ENCODE results near the gene AGAP4. TPM values are rescaled to one million over a fixed set of nuclear protein-coding genes. Genes with fewer than 3 reads are reported as not detected.
A peak's percentile ranks its signal among the peaks of the same experiment; 100 is the strongest.
"Not testable (repeated sequence)": the region's sequence is repeated elsewhere in the genome, so short reads cannot be mapped to it uniquely, and the experiment has no call there.

The AGAP4 gene
- total RNA-seq, 2 experiments from 2014 or later = 15.7 to 29.3 TPM

GRCh38 chr10:45794761-45795160, 52.5 kb downstream of the AGAP4 start:
- H3K9me2 ChIP-seq (ENCODE audit: insufficient read depth, low read length); DNase-seq (ENCODE audit: low spot score); H3K4me3 ChIP-seq (ENCODE audit: low read depth, low read length, poor library complexity, severe bottlenecking); H3K79me2 ChIP-seq (ENCODE audit: insufficient read depth, low read depth, low read length); H2AFZ ChIP-seq (ENCODE audit: low read length); CTCF ChIA-PET (ENCODE audit: unreplicated experiment); H3K36me3 ChIP-seq (ENCODE audit: insufficient read depth, low read length); H3K9me3 ChIP-seq (ENCODE audit: low read length); H4K20me1 ChIP-seq (ENCODE audit: insufficient read depth, low read length); H3K4me2 ChIP-seq (ENCODE audit: low read length); H3K4me1 ChIP-seq (ENCODE audit: insufficient read depth, low read length, poor library complexity, severe bottlenecking); BruUV-seq (replicated peaks); H3K27ac ChIP-seq (ENCODE audit: low read depth, low read length, poor library complexity, severe bottlenecking); intact Hi-C loops (cut with micrococcal nuclease; ENCODE audit: unreplicated experiment): not testable (repeated sequence)
- POLR2A ChIA-PET = interaction anchor here (0.6 kb wide), 1 partner anchor 100 kb away, joined by 3 read pairs; no protein-coding TSS in a partner anchor

GRCh38 chr10:45790694-45791426, 56.4 kb downstream of the AGAP4 start:
- H3K4me3 ChIP-seq (ENCODE audit: low read depth, low read length, poor library complexity, severe bottlenecking); H4K20me1 ChIP-seq (ENCODE audit: insufficient read depth, low read length); H3K79me2 ChIP-seq (ENCODE audit: insufficient read depth, low read depth, low read length); H3K27ac ChIP-seq (ENCODE audit: low read depth, low read length, poor library complexity, severe bottlenecking); POLR2A ChIA-PET; H2AFZ ChIP-seq (ENCODE audit: low read length); BruUV-seq (replicated peaks); H3K9me2 ChIP-seq (ENCODE audit: insufficient read depth, low read length); CTCF ChIA-PET (ENCODE audit: unreplicated experiment); intact Hi-C loops (cut with micrococcal nuclease; ENCODE audit: unreplicated experiment); H3K36me3 ChIP-seq (ENCODE audit: insufficient read depth, low read length); H3K4me1 ChIP-seq (ENCODE audit: insufficient read depth, low read length, poor library complexity, severe bottlenecking); DNase-seq (ENCODE audit: low spot score); H3K9me3 ChIP-seq (ENCODE audit: low read length); H3K4me2 ChIP-seq (ENCODE audit: low read length): not testable (repeated sequence)

GRCh38 chr10:45789991-45790390, 57.3 kb downstream of the AGAP4 start:
- POLR2A ChIA-PET; H3K27ac ChIP-seq (ENCODE audit: low read depth, low read length, poor library complexity, severe bottlenecking); H3K4me3 ChIP-seq (ENCODE audit: low read depth, low read length, poor library complexity, severe bottlenecking); H3K79me2 ChIP-seq (ENCODE audit: insufficient read depth, low read depth, low read length); CTCF ChIA-PET (ENCODE audit: unreplicated experiment); H3K4me2 ChIP-seq (ENCODE audit: low read length); H4K20me1 ChIP-seq (ENCODE audit: insufficient read depth, low read length); H2AFZ ChIP-seq (ENCODE audit: low read length); BruUV-seq (replicated peaks); intact Hi-C loops (cut with micrococcal nuclease; ENCODE audit: unreplicated experiment); H3K4me1 ChIP-seq (ENCODE audit: insufficient read depth, low read length, poor library complexity, severe bottlenecking); H3K36me3 ChIP-seq (ENCODE audit: insufficient read depth, low read length); H3K9me2 ChIP-seq (ENCODE audit: insufficient read depth, low read length); H3K9me3 ChIP-seq (ENCODE audit: low read length); DNase-seq (ENCODE audit: low spot score): not testable (repeated sequence)

DNA sequence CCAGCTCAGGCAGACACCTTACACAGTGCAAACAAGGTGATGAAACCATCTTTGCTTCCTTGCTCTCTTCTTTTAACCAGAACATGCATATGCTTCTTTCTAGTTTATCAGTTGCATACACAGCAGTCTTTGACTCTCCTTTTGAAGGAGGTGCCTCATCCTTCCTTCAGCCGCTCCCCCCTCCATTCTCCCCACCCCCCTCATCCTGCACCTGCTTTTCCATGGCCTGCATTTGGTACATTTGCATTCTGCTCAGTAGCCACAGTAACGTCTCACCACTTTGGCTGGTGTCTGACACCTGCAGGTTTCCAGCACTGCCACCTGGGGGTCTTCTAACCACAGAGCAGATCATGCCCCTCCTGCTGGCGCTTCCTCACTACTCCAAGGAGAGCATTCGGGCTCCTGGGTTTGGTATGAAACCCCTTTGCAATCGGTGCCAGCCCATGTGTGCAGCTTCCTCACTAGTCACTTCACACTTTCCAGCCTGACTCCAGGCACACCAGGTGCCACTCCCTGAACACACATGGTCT, 60.0 kb downstream of the AGAP4 start:
- H3K4me1 ChIP-seq (ENCODE audit: insufficient read depth, low read length, poor library complexity, severe bottlenecking); H2AFZ ChIP-seq (ENCODE audit: low read length); H4K20me1 ChIP-seq (ENCODE audit: insufficient read depth, low read length); POLR2A ChIA-PET; H3K27ac ChIP-seq (ENCODE audit: low read depth, low read length, poor library complexity, severe bottlenecking); H3K4me3 ChIP-seq (ENCODE audit: low read depth, low read length, poor library complexity, severe bottlenecking); intact Hi-C loops (cut with micrococcal nuclease; ENCODE audit: unreplicated experiment); CTCF ChIA-PET (ENCODE audit: unreplicated experiment); H3K9me3 ChIP-seq (ENCODE audit: low read length); BruUV-seq (replicated peaks); H3K36me3 ChIP-seq (ENCODE audit: insufficient read depth, low read length); H3K79me2 ChIP-seq (ENCODE audit: insufficient read depth, low read depth, low read length); H3K9me2 ChIP-seq (ENCODE audit: insufficient read depth, low read length); H3K4me2 ChIP-seq (ENCODE audit: low read length): not testable (repeated sequence)
- peak; percentile 13 for DNase-seq (ENCODE audit: low spot score)

GRCh38 chr10:45786217-45786616, 61.1 kb downstream of the AGAP4 start:
- H2AFZ ChIP-seq (ENCODE audit: low read length); H3K9me3 ChIP-seq (ENCODE audit: low read length); H3K27ac ChIP-seq (ENCODE audit: low read depth, low read length, poor library complexity, severe bottlenecking); H3K4me3 ChIP-seq (ENCODE audit: low read depth, low read length, poor library complexity, severe bottlenecking); H3K79me2 ChIP-seq (ENCODE audit: insufficient read depth, low read depth, low read length); H3K4me1 ChIP-seq (ENCODE audit: insufficient read depth, low read length, poor library complexity, severe bottlenecking); DNase-seq (ENCODE audit: low spot score); H3K4me2 ChIP-seq (ENCODE audit: low read length); H4K20me1 ChIP-seq (ENCODE audit: insufficient read depth, low read length); BruUV-seq (replicated peaks); intact Hi-C loops (cut with micrococcal nuclease; ENCODE audit: unreplicated experiment); H3K36me3 ChIP-seq (ENCODE audit: insufficient read depth, low read length); POLR2A ChIA-PET; CTCF ChIA-PET (ENCODE audit: unreplicated experiment); H3K9me2 ChIP-seq (ENCODE audit: insufficient read depth, low read length): not testable (repeated sequence)

All from OCI-LY7 (cell line).